ENCODE measurements around the gene SPAG5.
A peak's percentile ranks its signal among the peaks of the same experiment; 100 is the strongest.
"Not testable (repeated sequence)": the region's sequence is repeated elsewhere in the genome, so short reads cannot be mapped to it uniquely, and the experiment has no call there.

Gene SPAG5

GRCh38 chr17:28598799-28599310, at the start of gene SPAG5:
Gene SPAG5 (minus strand): TSS chr17:28599025. CDS start chr17:28598946, 79 bp downstream.
- peak; percentile 95 for DNase-seq

- no peak for DNase-seq
These were observed 47.4 kb upstream of the SPAG5 start for GRCh38 chr17:28646039-28646754.

- no peak for DNase-seq
These were observed 46.7 kb upstream of the SPAG5 start for GRCh38 chr17:28645576-28645939.

GRCh38 chr17:28644787-28645575, 46.2 kb upstream of the SPAG5 start, which contains the start of gene BLTP2:
Gene BLTP2 (minus strand): TSS chr17:28645158. CDS start chr17:28645056, 102 bp downstream.
- DNase-seq: peak; percentile 87

- peak; percentile 16 for DNase-seq
These were observed 45.4 kb upstream of the SPAG5 start for GRCh38 chr17:28643983-28644786.

- DNase-seq: no peak
These were observed 42.8 kb upstream of the SPAG5 start for GRCh38 chr17:28641579-28641978.

- no peak for DNase-seq
These were observed 36.7 kb upstream of the SPAG5 start for GRCh38 chr17:28635506-28635905.

- peak; percentile 87 for DNase-seq
These were observed 35.5 kb upstream of the SPAG5 start for GRCh38 chr17:28634206-28634865.

- no peak for DNase-seq
These were observed 28.0 kb upstream of the SPAG5 start for GRCh38 chr17:28626818-28627217.

- no peak for DNase-seq
These were observed 25.3 kb upstream of the SPAG5 start for GRCh38 chr17:28624148-28624547.

- DNase-seq: no peak
These were observed 24.9 kb upstream of the SPAG5 start for GRCh38 chr17:28623696-28624095.

- DNase-seq: no peak
These were observed 23.4 kb upstream of the SPAG5 start for GRCh38 chr17:28622186-28622585.

GRCh38 chr17:28620010-28620409, 21.2 kb upstream of the SPAG5 start:
- DNase-seq: no peak

GRCh38 chr17:28618464-28618863, 19.6 kb upstream of the SPAG5 start:
- DNase-seq: no peak

GRCh38 chr17:28616281-28616680, 17.5 kb upstream of the SPAG5 start:
- DNase-seq: no peak

- no peak for DNase-seq
These were observed 16.6 kb upstream of the SPAG5 start for GRCh38 chr17:28615260-28615940.

GRCh38 chr17:28613931-28614381, 15.1 kb upstream of the SPAG5 start, which contains the start of gene RSKR:
Gene RSKR (minus strand): TSS chr17:28614185. CDS start chr17:28614161, 24 bp downstream.
- DNase-seq: no peak

- no peak for DNase-seq
These were observed 14.4 kb upstream of the SPAG5 start for GRCh38 chr17:28612936-28613872.

- no peak for DNase-seq
These were observed 13.7 kb upstream of the SPAG5 start for GRCh38 chr17:28612531-28612930.

GRCh38 chr17:28610376-28610775, 11.6 kb upstream of the SPAG5 start:
- no peak for DNase-seq

GRCh38 chr17:28604031-28604430, 5.2 kb upstream of the SPAG5 start:
- not testable (repeated sequence) for DNase-seq
